GM12874 (cell line): ENCODE results near the gene CDH3.

ENCODE experiments used
- CTCF ChIP-seq: IDR thresholded peaks from 2 replicates; pipeline ENCODE4 v1.5.1; 2011; ENCODE audit warnings: low read depth, mild to moderate bottlenecking, control low read depth, low read length, moderate library complexity; ENCODE audit not compliant: insufficient read depth

Gene CDH3

GRCh38 chr16:68704232-68704867 lies 59.2 kb downstream of the CDH3 start:
- TF ChIP-seq CTCF, result peak; percentile 85

DNA sequence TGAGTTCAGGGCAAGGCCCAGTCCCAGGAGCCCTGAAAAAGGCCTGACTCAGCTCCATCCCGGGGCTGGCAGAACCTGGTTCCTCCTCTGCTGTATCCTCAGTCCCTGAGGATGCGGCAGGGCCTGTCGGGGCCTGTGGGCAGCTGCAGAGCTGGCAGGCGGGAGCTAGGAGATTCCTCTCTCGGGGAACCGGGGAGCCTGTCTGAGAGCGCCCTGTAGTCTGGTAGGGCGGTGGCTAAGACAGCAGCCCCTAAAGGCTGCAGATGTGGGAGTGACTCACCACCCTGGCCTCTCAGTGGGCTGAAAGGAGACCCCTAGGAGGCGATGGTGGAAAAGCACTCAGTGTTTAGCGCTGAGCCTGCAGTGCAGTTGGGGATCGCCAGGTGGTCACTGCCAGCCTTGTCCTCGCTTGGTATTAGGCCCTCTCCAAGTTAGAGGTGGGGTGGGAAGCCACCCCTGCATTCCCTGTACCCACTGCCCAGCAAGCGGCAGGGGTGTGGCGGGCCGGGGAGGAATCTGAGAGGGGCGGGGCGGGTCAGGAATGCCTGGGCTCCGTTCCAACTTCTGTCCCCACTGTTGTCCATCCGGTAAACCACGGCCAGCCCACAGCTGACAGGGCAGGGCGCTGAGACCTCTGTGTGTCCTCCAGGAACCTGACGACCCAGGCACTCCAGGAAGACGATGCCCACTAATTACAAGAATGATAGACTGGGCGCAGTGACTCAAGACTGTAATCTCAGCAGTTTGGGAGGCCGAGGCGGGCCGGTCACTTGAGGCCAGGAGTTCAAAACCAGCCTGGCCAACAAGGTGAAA lies 62.4 kb downstream of the CDH3 start:
- TF ChIP-seq CTCF, result no peak

- no peak for TF ChIP-seq CTCF
Measured at GRCh38 chr16:68710211-68710610, 65.1 kb downstream of the CDH3 start.

- no peak for TF ChIP-seq CTCF
Measured at GRCh38 chr16:68711421-68712139, 66.5 kb downstream of the CDH3 start.

GRCh38 chr16:68713361-68713760 lies 68.3 kb downstream of the CDH3 start:
- no peak for TF ChIP-seq CTCF

DNA sequence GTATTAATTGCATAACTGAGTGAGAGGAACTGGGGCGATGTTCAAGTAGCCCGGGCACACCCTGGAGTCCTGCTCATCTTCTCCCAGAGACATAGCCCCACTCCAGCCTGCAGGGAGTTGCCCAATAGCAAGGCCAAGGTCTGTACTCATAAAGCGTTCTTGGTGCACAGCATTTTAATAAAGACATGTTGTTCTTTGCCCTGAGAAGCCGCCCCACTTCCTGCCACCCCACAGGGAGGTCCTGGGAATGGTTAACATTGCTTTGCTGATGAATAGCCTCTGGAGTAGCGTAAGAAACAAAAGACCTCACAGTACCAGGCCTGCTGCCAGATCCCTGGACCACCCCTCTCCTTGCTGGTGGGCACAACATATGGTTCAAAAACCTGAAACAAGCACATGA lies 70.4 kb downstream of the CDH3 start:
- TF ChIP-seq CTCF, result no peak

GRCh38 chr16:68717684-68718083 lies 72.6 kb downstream of the CDH3 start:
- TF ChIP-seq CTCF, result no peak
